ENCODE data around the gene PDCD1LG2. TPM values are rescaled to one million over a fixed set of nuclear protein-coding genes. Genes with fewer than 3 reads are reported as not detected.
"Not testable (repeated sequence)": the region's sequence is repeated elsewhere in the genome, so short reads cannot be mapped to it uniquely, and the experiment has no call there.

Gene PDCD1LG2
- total RNA-seq, 4 donors from 2014 or later = 0.27 to 0.64 TPM; not detected in 2

DNA sequence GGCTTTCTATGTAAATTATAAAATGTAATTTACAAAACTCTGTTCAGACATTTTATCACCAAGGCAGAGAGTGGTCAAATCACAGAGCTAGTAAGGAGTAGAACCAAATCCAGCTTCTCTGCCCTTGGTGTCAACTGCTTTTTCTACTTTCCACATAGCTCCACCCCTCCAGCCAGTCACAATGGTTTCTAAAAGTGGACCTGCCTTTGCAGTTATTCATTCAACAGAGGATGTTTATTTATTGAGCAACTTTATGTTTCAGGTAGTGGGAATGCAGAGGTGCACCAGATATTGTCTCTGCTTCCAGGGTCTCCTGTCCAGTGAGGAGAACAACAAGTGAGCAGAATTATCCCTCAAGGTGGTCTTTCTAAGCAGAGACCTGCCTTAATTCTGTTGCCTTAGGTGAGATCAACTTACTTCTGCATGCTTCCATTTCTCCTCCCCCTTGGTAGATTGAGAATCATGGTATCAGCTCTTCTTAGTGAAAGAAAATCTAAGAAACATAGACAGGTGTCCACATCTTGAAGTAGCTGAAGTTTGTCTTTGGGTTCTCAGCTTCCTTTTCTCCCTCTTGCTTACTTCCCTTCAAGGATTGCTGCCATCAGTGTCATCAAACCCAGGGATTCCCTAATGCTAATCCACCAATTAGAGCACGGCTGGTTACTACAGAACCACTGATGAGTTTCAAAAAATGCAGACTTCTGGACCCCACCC lies 17.2 kb upstream of the PDCD1LG2 start:
- Histone ChIP-seq H3K27ac (no peak overlapping the region), H3K27me3 (no peaks in the 10 kb centered on the region)
- 72 to 83% methylated on average over 1 of the region's 1 CpG for WGBS, 2 donors (ENCODE audit: low coverage in 1 of 2)

GRCh38 chr9:5493679-5494511 lies 16.4 kb upstream of the PDCD1LG2 start:
- Histone ChIP-seq H3K36me3 (no peaks in the 10 kb centered on the region), H3K4me3 (no peak overlapping the region), H3K27ac (peak overlapping the region; percentile 11 to 64 (median 52)), H3K27me3 (no peaks in the 10 kb centered on the region), H3K4me1 (no peaks in the 10 kb centered on the region), H3K9me3 (no peaks in the 10 kb centered on the region)
- TF ChIP-seq, protein P1, sequence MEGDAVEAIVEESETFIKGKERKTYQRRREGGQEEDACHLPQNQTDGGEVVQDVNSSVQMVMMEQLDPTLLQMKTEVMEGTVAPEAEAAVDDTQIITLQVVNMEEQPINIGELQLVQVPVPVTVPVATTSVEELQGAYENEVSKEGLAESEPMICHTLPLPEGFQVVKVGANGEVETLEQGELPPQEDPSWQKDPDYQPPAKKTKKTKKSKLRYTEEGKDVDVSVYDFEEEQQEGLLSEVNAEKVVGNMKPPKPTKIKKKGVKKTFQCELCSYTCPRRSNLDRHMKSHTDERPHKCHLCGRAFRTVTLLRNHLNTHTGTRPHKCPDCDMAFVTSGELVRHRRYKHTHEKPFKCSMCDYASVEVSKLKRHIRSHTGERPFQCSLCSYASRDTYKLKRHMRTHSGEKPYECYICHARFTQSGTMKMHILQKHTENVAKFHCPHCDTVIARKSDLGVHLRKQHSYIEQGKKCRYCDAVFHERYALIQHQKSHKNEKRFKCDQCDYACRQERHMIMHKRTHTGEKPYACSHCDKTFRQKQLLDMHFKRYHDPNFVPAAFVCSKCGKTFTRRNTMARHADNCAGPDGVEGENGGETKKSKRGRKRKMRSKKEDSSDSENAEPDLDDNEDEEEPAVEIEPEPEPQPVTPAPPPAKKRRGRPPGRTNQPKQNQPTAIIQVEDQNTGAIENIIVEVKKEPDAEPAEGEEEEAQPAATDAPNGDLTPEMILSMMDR (IDR thresholded peaks at IDR 0.05) = no peak
- TF ChIP-seq EP300 (IDR thresholded peaks at IDR 0.05; ENCODE audit: low read depth) (no peak), POLR2A (IDR thresholded peaks at IDR 0.05) (no peak), POLR2AphosphoS5 (IDR thresholded peaks at IDR 0.05) (no peak)
- intact Hi-C loops (cut with DNase I; ENCODE audit: low total_unique reads) = loop anchor here (5.0 kb wide), 1 partner anchor 447 kb away; no protein-coding TSS in a partner anchor
- in situ Hi-C loops (cut with MboI; ENCODE audit: low pct_ligation_motif_present in 1 of 4, low pct_unique_long_range_greater_than_20kb in 1 of 4, low sequenced_read_pairs in 3 of 4) = no loop called here
- 56 to 64% methylated on average over 7 to 8 of the region's 8 CpGs for WGBS, 2 donors (ENCODE audit: low coverage in 1 of 2)
- peak; percentile 29 for DNase-seq

More for the DNA sequence above, 17.2 kb upstream of the PDCD1LG2 start:
- TF ChIP-seq POLR2AphosphoS5 (IDR thresholded peaks at IDR 0.05) (no peak), EP300 (IDR thresholded peaks at IDR 0.05; ENCODE audit: low read depth) (no peak), POLR2A (IDR thresholded peaks at IDR 0.05) (no peak)
- TF ChIP-seq, protein P1 (IDR thresholded peaks at IDR 0.05) = no peak
- in situ Hi-C loops (cut with MboI; ENCODE audit: low pct_ligation_motif_present in 1 of 4, low pct_unique_long_range_greater_than_20kb in 1 of 4, low sequenced_read_pairs in 3 of 4) = no loop called here
- H3K36me3 ChIP-seq = no peaks in the 10 kb centered on the region
- no peaks in the 10 kb centered on the region for H3K4me1 ChIP-seq
- no peak overlapping the region for H3K4me3 ChIP-seq
- no peak for DNase-seq
- H3K9me3 ChIP-seq = no peaks in the 10 kb centered on the region
- intact Hi-C loops (cut with DNase I; ENCODE audit: low total_unique reads) = loop anchor here (5.0 kb wide), 1 partner anchor 446 kb away; no protein-coding TSS in a partner anchor

DNA sequence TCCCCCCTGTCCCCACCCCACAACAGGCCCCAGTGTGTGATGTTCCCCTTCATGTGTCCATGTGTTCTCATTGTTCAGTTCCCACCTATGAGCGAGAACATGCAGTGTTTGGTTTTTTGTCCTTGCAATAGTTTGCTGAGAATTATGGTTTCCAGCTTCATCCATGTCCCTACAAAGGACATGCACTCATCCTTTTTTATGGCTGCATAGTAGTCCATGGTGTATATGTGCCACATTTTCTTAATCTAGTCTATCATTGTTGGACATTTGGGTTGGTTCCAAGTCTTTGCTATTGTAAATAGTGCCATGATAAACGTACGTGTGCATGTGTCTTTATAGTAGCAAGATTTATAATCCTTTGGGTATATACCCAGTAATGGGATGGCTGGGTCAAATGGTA lies 15.6 kb upstream of the PDCD1LG2 start:
- H3K4me1 ChIP-seq; H3K9me3 ChIP-seq; in situ Hi-C loops (cut with MboI; ENCODE audit: low pct_ligation_motif_present in 1 of 4, low pct_unique_long_range_greater_than_20kb in 1 of 4, low sequenced_read_pairs in 3 of 4); H3K4me3 ChIP-seq; DNase-seq; H3K27me3 ChIP-seq; H3K27ac ChIP-seq; H3K36me3 ChIP-seq: not testable (repeated sequence)
- 62 to 67% methylated on average over 3 of the region's 3 CpGs for WGBS, 2 donors (ENCODE audit: low coverage in 1 of 2)
- intact Hi-C loops (cut with DNase I; ENCODE audit: low total_unique reads) = loop anchor here (5.0 kb wide), 1 partner anchor 447 kb away; no protein-coding TSS in a partner anchor

DNA sequence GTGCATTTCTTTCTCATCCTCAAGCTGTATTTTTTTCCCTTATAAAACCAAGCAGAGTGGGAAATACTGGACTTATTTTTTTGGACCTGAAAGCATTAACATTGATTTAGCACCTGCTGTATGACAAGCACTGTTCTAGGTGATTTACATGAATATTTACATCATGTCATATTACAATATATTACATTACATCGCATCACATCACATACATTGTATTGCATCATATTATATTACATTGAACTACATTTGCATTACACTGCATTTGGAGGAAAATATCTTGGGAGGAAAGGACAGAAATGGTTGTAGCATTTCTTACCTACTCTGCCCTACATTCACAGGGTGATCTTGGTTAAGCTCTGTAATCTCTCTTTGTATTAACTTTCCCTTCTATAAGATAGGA lies 11.2 kb upstream of the PDCD1LG2 start:
- in situ Hi-C loops (cut with MboI; ENCODE audit: low pct_ligation_motif_present in 1 of 4, low pct_unique_long_range_greater_than_20kb in 1 of 4, low sequenced_read_pairs in 3 of 4) (no loop called here), intact Hi-C loops (cut with DNase I; ENCODE audit: low total_unique reads) (no loop called here)
- H3K4me1 ChIP-seq = no peaks in the 10 kb centered on the region
- 89 to 97% methylated on average over 1 of the region's 1 CpG for WGBS, 2 donors (ENCODE audit: low coverage in 1 of 2)
- H3K9me3 ChIP-seq = no peaks in the 10 kb centered on the region
- H3K27ac ChIP-seq = no peak overlapping the region
- TF ChIP-seq POLR2A (IDR thresholded peaks at IDR 0.05) (no peak), EP300 (IDR thresholded peaks at IDR 0.05; ENCODE audit: low read depth) (no peak), POLR2AphosphoS5 (IDR thresholded peaks at IDR 0.05) (no peak)
- TF ChIP-seq, protein P1 (IDR thresholded peaks at IDR 0.05) = no peak
- no peaks in the 10 kb centered on the region for H3K36me3 ChIP-seq
- no peaks in the 10 kb centered on the region for H3K27me3 ChIP-seq
- H3K4me3 ChIP-seq = no peak overlapping the region
- DNase-seq = no peak
